Activated CD4-positive, alpha-beta memory T cell treated with anti-CD3 and anti-CD28 coated beads for 36 hours (primary cell): Measurements from ENCODE around the gene TIGD3. TPM values are rescaled to one million over a fixed set of nuclear protein-coding genes. Genes with fewer than 3 reads are reported as not detected.
A peak's percentile ranks its signal among the peaks of the same experiment; 100 is the strongest.

Experiments
- CTCF ChIA-PET: fragments of 350-600 bp; sonication (Branson Sonifier 250); formaldehyde crosslinking; loops from one replicate; lab custom pipeline; 2021; ENCODE audit warnings: antibody characterized with exemption, inconsistent platforms; lab: Charles Lee
- POLR2A ChIA-PET: fragments of 350-600 bp; sonication (Branson Sonifier 250); formaldehyde crosslinking; loops from one replicate; lab custom pipeline; 2021; ENCODE audit warnings: antibody characterized with exemption; lab: Charles Lee
- DNase-seq: peaks from one replicate; pipeline ENCODE4 v3.0.0-alpha.2; 2020
- H3K27ac Mint-ChIP-seq: one replicate; pipeline ENCODE4 v1.8.0; 2021; ENCODE audit warnings: mixed read lengths
- H3K27me3 Mint-ChIP-seq: one replicate; pipeline ENCODE4 v1.8.0; 2021; ENCODE audit warnings: mixed read lengths
- H3K36me3 Mint-ChIP-seq: one replicate; pipeline ENCODE4 v1.8.0; 2021; ENCODE audit warnings: mixed read lengths
- H3K4me1 Mint-ChIP-seq: one replicate; pipeline ENCODE4 v1.8.0; 2021; ENCODE audit warnings: low read depth, mixed read lengths
- H3K4me3 Mint-ChIP-seq: one replicate; pipeline ENCODE4 v1.8.0; 2021; ENCODE audit warnings: mild to moderate bottlenecking, mixed read lengths
- H3K9me3 Mint-ChIP-seq: one replicate; pipeline ENCODE4 v1.8.0; 2021; ENCODE audit warnings: mixed read lengths
- intact Hi-C: fragments of 100-400 bp; cut with micrococcal nuclease; formaldehyde crosslinking; loops from one replicate; pipeline ENCODE4 v1.15.1; 2023
- total RNA-seq, 2 experiments: library from RNA; stranded (reverse); gene quantifications; one replicate each; pipeline ENCODE4 v1.2.3, GENCODE V29; 2021

The TIGD3 gene
- total RNA-seq, 2 experiments from 2014 or later = 0.73 to 1.00 TPM

DNA sequence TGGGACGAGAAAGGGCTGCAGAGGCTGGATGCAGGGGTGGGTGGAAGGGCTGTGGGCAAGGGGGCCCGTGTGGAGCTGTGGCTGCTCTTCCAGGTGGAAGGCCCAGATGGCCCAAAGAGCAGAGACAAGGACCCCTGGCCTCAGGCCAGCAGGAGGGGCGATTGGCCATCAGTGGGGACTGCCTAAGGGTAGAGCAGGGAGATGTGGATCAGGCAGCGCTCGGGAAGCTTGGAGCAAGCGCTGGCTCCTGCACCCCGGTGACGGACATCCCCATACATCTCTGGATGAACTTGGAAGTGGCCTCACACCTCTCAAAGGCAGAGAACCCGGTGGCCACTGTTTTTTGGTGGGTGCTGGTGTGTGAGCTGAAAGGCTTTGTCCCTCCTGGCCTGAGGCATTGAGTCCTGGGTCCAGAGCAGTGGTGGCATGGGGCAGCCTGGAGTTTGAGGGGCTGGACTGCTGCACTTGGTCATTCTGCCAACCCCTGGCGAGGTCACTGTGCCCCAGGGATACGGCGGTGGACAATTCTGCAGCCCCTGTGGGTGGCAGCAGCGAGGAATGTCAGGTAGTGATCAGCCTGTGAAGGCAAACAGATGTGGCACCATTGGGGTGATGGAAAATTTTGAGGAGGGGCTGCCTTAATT, 37.8 kb downstream of the TIGD3 start:
- no peaks in the 10 kb centered on the region for H3K9me3 Mint-ChIP-seq
- H3K27ac Mint-ChIP-seq = no peak overlapping the region
- H3K36me3 Mint-ChIP-seq = peaks cover 22% of the 10 kb centered on the region
- H3K4me3 Mint-ChIP-seq = no peak overlapping the region
- intact Hi-C loops = no loop called here
- no peak for DNase-seq
- H3K27me3 Mint-ChIP-seq = no peaks in the 10 kb centered on the region
- H3K4me1 Mint-ChIP-seq = peaks cover 36% of the 10 kb centered on the region
- ChIA-PET CTCF (interaction anchor here (1.3 kb wide), 1 partner anchor 118 kb away, joined by 3 read pairs; no protein-coding TSS in a partner anchor), POLR2A (no interaction called here)

- Mint-ChIP-seq H3K27ac (no peak overlapping the region), H3K4me1 (peaks cover 34% of the 10 kb centered on the region), H3K27me3 (no peaks in the 10 kb centered on the region), H3K36me3 (peaks cover 23% of the 10 kb centered on the region), H3K9me3 (no peaks in the 10 kb centered on the region), H3K4me3 (no peak overlapping the region)
- CTCF ChIA-PET = interaction anchor here (1.5 kb wide), 1 partner anchor 63 kb away, joined by 3 read pairs; no protein-coding TSS in a partner anchor
- DNase-seq = no peak
- POLR2A ChIA-PET = no interaction called here
- intact Hi-C loops = no loop called here
Observed at GRCh38 chr11:65392899-65393298, 38.3 kb downstream of the TIGD3 start.

DNA sequence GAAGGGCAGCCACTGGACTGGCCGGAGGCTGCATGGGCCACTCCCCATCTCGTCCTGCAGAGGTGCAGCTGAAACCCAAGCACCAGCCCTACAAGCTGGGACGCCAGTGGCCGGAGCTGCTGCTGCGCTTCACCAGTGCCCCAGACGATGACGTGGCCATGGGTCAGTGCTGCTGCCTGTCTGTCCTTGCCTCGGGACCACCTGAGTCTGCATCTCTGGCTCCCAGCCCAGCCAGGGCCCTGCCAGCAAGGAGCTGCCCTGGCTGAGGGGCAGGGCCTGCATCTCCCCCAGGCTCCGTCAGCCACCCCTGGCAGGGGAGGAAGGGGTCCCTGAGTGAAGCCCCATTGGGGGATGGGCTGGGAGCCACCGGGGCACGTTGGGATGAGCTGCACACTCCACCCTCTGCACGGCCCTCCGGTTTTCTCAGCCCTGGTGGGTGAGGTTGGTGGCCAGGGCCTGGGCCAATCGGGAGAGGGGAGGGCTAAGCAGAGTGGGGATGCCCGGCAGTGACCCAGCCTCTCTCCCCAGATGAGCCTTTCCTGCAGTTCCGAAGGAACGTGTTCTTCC, 39.0 kb downstream of the TIGD3 start:
- Mint-ChIP-seq H3K36me3 (peaks cover 24% of the 10 kb centered on the region), H3K9me3 (no peaks in the 10 kb centered on the region), H3K4me3 (no peak overlapping the region), H3K27ac (no peak overlapping the region), H3K4me1 (peaks cover 27% of the 10 kb centered on the region), H3K27me3 (no peaks in the 10 kb centered on the region)
- DNase-seq = no peak
- intact Hi-C loops = no loop called here
- CTCF ChIA-PET = interaction anchor here (1.5 kb wide), 1 partner anchor 64 kb away, joined by 3 read pairs; no protein-coding TSS in a partner anchor
- POLR2A ChIA-PET = no interaction called here

DNA sequence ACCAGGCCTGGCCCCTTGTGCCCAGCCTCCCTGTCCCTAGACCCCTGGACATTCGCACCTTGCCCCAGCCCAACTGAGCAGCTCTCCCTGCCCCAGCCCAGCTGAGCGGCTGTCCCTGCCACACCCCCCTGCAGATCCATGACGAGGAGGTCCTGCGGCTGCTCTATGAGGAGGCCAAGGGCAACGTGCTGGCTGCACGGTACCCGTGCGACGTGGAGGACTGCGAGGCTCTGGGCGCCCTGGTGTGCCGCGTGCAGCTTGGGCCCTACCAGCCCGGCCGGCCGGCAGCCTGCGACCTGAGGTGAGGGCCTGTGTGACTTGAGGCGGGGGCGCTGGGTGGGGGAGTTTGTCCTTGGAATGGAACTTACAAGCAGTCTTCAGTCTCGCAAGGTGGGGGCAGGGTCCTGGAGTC, 39.6 kb downstream of the TIGD3 start:
- Mint-ChIP-seq H3K4me3 (no peak overlapping the region), H3K27me3 (no peaks in the 10 kb centered on the region), H3K36me3 (peaks cover 22% of the 10 kb centered on the region), H3K9me3 (no peaks in the 10 kb centered on the region), H3K4me1 (peaks cover 21% of the 10 kb centered on the region), H3K27ac (no peak overlapping the region)
- ChIA-PET POLR2A (no interaction called here), CTCF (interaction anchor here (1.5 kb wide), 1 partner anchor 64 kb away, joined by 3 read pairs; no protein-coding TSS in a partner anchor)
- DNase-seq = no peak
- intact Hi-C loops = no loop called here

DNA sequence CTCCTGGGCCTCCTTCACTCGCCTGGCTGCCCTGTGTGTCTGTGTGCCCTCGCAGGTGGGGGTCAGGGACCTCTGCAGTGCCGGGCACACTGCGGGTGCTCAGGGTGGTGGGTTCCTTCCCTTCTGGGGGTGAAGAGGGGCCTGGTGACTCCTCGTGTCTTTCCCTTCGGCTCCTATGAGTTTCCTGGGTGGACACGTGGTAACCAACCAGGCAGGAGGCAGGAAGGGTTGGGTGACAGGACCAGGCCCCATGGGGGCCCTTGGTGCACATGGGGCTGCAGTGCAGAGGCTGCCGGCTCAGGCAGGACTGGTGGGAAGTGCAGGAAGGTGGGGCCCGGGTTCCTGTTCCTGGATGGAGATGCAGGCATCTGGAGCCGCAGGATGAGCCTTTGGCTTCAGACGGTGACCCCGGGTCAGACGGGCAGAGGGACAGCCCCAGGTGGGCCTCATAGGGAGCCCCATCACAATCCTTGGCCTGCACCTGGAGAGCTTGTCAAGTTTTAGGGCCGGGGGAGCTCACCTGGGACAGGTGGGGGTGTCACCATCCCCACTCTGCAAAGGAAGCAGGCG, 41.5 kb downstream of the TIGD3 start:
- H3K4me3 Mint-ChIP-seq = no peak overlapping the region
- POLR2A ChIA-PET = no interaction called here

DNA sequence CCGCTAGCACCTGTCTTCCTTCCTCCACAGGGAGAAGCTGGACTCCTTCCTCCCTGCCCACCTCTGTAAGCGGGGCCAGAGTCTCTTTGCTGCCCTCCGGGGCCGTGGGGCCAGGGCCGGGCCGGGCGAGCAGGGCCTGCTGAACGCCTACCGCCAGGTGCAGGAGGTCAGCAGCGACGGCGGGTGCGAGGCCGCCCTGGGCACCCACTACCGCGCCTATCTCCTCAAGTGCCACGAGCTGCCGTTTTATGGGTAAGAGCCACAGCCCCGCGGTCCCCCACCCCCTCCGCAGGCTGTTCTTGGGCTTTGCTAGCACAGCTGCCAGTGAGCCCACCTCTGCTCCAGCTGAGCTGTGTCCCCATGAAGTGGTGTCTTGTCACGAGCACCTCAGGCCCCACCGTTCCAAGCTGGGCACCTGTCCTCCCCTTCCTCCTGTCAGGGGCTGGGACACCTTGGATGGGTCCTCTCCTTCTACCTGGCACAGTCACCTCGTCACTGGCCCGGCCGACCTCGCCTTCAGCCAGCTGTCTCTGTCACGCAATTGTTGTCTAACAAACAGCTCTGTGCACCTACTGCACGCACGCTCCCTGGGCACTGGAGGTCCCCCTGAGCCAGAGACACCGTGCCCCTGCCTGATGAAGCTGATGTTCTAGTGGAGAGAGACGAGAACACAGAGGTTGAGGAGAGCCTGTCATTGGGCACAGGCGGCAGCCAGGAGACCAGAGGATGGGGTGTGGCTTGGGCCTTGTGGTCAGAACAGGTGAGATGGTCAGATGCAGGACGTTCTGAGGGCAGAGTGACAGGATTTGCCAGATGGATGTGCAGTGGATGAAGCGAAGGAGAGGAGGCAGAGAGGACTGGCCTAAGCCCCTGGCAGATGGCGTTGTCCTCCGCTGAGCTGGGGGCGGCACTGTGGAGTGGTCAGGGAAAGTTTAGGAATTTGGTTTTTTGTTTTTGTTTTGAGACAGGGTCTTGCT, 42.5 kb downstream of the TIGD3 start:
- Mint-ChIP-seq H3K4me3 (no peak overlapping the region), H3K4me1 (no peaks in the 10 kb centered on the region), H3K27me3 (no peaks in the 10 kb centered on the region), H3K9me3 (no peaks in the 10 kb centered on the region), H3K36me3 (peaks cover 26% of the 10 kb centered on the region), H3K27ac (no peak overlapping the region)
- DNase-seq = no peak
- ChIA-PET CTCF (no interaction called here), POLR2A (no interaction called here)
- intact Hi-C loops = no loop called here

More for the DNA sequence above, 41.5 kb downstream of the TIGD3 start:
- H3K36me3 Mint-ChIP-seq = peaks cover 27% of the 10 kb centered on the region
- no peaks in the 10 kb centered on the region for H3K27me3 Mint-ChIP-seq
- H3K27ac Mint-ChIP-seq = no peak overlapping the region
- intact Hi-C loops = no loop called here
- no peak for DNase-seq
- H3K9me3 Mint-ChIP-seq = no peaks in the 10 kb centered on the region
- peaks cover 2% of the 10 kb centered on the region for H3K4me1 Mint-ChIP-seq
- CTCF ChIA-PET = no interaction called here

- H3K27ac Mint-ChIP-seq = no peak overlapping the region
- no peak overlapping the region for H3K4me3 Mint-ChIP-seq
- H3K9me3 Mint-ChIP-seq = no peaks in the 10 kb centered on the region
- ChIA-PET POLR2A (no interaction called here), CTCF (interaction anchor here (0.9 kb wide), 1 partner anchor 18 kb away, joined by 3 read pairs; no protein-coding TSS in a partner anchor)
- no peak for DNase-seq
- no peaks in the 10 kb centered on the region for H3K4me1 Mint-ChIP-seq
- no peaks in the 10 kb centered on the region for H3K27me3 Mint-ChIP-seq
- intact Hi-C loops = no loop called here
- peaks cover 25% of the 10 kb centered on the region for H3K36me3 Mint-ChIP-seq
Observed at GRCh38 chr11:65398362-65398910, 43.9 kb downstream of the TIGD3 start.

- no peaks in the 10 kb centered on the region for H3K9me3 Mint-ChIP-seq
- no peak for DNase-seq
- intact Hi-C loops = no loop called here
- POLR2A ChIA-PET = no interaction called here
- no peak overlapping the region for H3K4me3 Mint-ChIP-seq
- H3K27ac Mint-ChIP-seq = no peak overlapping the region
- H3K27me3 Mint-ChIP-seq = no peaks in the 10 kb centered on the region
- CTCF ChIA-PET = interaction anchor here (0.7 kb wide), 1 partner anchor 24 kb away, joined by 5 read pairs; no protein-coding TSS in a partner anchor
- H3K36me3 Mint-ChIP-seq = peaks cover 25% of the 10 kb centered on the region
- no peaks in the 10 kb centered on the region for H3K4me1 Mint-ChIP-seq
Observed at GRCh38 chr11:65399249-65399648, 44.7 kb downstream of the TIGD3 start.

GRCh38 chr11:65399845-65400244, 45.3 kb downstream of the TIGD3 start:
- H3K4me1 Mint-ChIP-seq = no peaks in the 10 kb centered on the region
- H3K4me3 Mint-ChIP-seq = no peak overlapping the region
- no peak for DNase-seq
- no peak overlapping the region for H3K27ac Mint-ChIP-seq
- POLR2A ChIA-PET = no interaction called here
- intact Hi-C loops = no loop called here
- no peaks in the 10 kb centered on the region for H3K9me3 Mint-ChIP-seq
- CTCF ChIA-PET = no interaction called here
- H3K27me3 Mint-ChIP-seq = no peaks in the 10 kb centered on the region
- H3K36me3 Mint-ChIP-seq = peaks cover 25% of the 10 kb centered on the region

DNA sequence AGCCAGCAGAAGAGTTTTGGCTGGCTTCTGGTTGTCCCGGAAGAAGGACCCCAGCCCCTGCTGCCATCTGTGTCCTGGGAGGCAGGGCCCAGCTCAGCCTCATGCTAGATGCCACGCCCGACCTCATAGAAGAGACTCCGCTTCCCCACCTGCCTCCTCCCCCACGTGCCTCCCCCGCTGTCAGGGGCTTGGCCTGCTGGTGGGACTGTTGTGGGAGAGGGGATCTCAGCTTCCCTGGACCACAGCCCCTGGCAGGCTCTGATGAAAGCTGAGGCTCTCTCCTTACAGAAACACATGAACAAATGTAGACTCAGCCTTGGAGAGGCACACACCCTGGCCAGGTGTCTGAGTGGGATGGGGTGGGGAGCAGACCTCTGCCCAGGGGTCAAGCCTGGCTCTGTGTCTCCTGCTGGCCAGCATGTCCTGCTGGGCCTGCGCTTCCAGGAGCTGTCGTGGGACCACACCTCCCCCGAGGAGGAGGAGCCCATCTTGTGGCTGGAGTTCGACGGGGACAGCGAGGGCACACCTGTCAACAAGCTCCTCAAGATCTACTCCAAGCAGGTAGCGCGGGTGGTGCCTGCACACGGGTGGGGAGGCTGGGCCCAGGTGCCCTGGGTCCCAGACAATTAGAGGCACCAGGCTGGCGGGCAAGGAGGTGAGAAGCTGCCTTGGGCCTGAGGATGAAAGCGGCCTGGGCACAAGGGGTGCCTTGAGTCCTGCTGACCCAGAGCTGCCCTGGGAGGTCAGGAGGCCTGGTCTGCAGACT, 45.9 kb downstream of the TIGD3 start:
- Mint-ChIP-seq H3K27me3 (no peaks in the 10 kb centered on the region), H3K4me1 (no peaks in the 10 kb centered on the region), H3K4me3 (no peak overlapping the region), H3K27ac (peak overlapping the region; percentile 38), H3K36me3 (peaks cover 25% of the 10 kb centered on the region), H3K9me3 (no peaks in the 10 kb centered on the region)
- ChIA-PET POLR2A (interaction anchor here (0.5 kb wide), 1 partner anchor 67 kb away, joined by 4 read pairs; no protein-coding TSS in a partner anchor), CTCF (no interaction called here)
- DNase-seq = no peak
- intact Hi-C loops = no loop called here
